Measurements from ENCODE around the gene ITGA2.

DNA sequence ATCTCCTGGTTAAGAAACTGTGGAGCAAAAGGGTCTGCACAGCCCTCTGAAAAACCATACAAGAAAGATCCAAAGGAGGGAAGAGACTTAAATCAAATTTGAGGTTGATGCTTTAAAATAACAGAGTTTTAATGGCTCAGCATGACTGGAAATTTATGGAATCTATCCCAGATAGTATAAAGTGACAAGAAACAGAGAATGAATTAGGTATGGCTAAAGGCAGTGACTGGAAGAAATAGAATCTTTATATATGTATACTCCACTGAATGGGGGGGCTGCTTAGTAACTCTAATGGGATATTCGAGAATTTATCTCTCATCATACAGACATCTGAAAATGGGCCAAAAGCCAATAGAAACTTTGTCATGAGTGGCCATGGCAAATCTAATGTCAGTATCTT, 138.0 kb downstream of the ITGA2 start:
- TF ChIP-seq TEAD4 (IDR thresholded peaks at IDR 0.05), result no peak
- no peak for TF ChIP-seq YY1 (IDR thresholded peaks at IDR 0.05; ENCODE audit: low read depth)
- no peak for TF ChIP-seq TCF12 (IDR thresholded peaks at IDR 0.05; ENCODE audit: low read depth)
- TF ChIP-seq, protein P1, sequence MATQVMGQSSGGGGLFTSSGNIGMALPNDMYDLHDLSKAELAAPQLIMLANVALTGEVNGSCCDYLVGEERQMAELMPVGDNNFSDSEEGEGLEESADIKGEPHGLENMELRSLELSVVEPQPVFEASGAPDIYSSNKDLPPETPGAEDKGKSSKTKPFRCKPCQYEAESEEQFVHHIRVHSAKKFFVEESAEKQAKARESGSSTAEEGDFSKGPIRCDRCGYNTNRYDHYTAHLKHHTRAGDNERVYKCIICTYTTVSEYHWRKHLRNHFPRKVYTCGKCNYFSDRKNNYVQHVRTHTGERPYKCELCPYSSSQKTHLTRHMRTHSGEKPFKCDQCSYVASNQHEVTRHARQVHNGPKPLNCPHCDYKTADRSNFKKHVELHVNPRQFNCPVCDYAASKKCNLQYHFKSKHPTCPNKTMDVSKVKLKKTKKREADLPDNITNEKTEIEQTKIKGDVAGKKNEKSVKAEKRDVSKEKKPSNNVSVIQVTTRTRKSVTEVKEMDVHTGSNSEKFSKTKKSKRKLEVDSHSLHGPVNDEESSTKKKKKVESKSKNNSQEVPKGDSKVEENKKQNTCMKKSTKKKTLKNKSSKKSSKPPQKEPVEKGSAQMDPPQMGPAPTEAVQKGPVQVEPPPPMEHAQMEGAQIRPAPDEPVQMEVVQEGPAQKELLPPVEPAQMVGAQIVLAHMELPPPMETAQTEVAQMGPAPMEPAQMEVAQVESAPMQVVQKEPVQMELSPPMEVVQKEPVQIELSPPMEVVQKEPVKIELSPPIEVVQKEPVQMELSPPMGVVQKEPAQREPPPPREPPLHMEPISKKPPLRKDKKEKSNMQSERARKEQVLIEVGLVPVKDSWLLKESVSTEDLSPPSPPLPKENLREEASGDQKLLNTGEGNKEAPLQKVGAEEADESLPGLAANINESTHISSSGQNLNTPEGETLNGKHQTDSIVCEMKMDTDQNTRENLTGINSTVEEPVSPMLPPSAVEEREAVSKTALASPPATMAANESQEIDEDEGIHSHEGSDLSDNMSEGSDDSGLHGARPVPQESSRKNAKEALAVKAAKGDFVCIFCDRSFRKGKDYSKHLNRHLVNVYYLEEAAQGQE (IDR thresholded peaks at IDR 0.05; ENCODE audit: low read depth), result no peak
- no peak for TF ChIP-seq RAD21 (IDR thresholded peaks at IDR 0.05; ENCODE audit: low read depth)
- TF ChIP-seq, protein P2, sequence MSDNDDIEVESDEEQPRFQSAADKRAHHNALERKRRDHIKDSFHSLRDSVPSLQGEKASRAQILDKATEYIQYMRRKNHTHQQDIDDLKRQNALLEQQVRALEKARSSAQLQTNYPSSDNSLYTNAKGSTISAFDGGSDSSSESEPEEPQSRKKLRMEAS (IDR thresholded peaks at IDR 0.05), result no peak
- no peak for TF ChIP-seq EP300 (IDR thresholded peaks at IDR 0.05; ENCODE audit: borderline replicate concordance)
- TF ChIP-seq EGR1 (IDR thresholded peaks at IDR 0.05), result no peak
- TF ChIP-seq CEBPB (IDR thresholded peaks at IDR 0.05), result no peak
- TF ChIP-seq TAF1 (IDR thresholded peaks at IDR 0.05; ENCODE audit: low read depth), result no peak
